HepG2 (cell line): Measurements from ENCODE around the gene NUDT8. TPM values are rescaled to one million over a fixed set of nuclear protein-coding genes. Genes with fewer than 3 reads are reported as not detected.

Source experiments
- ATAC-seq: fragments of 200-7000 bp; cut with Tn5 transposase; 3 replicates; pipeline ENCODE4 v1.9.1; 2020; ENCODE audit warnings: mild to moderate bottlenecking, moderate library complexity
- BruUV-seq: library from RNA; stranded (reverse); fragments of 400-500 nt; replicated peaks from 2 replicates; lab custom pipeline; 2021; lab: Mats Ljungman, UMichigan
- CTCF ChIA-PET: fragments of 300-600 bp; formaldehyde crosslinking; extraction: SDS; loops from one replicate; lab custom pipeline; 2021; ENCODE audit warnings: low total read pairs, inconsistent platforms, low intra/inter-chr PET ratio; lab: Yijun Ruan, JAX
- POLR2A ChIA-PET: fragments of 350-600 bp; sonication (Branson Sonifier 250); formaldehyde crosslinking; loops from one replicate; lab custom pipeline; 2020; ENCODE audit warnings: antibody characterized with exemption, inconsistent platforms; lab: Yijun Ruan, JAX
- DNase-seq: peaks from one replicate; pipeline ENCODE4 v3.0.0-alpha.2; 2015; ENCODE audit warnings: low spot score
- FAIRE-seq: peaks from 3 replicates; lab custom pipeline; 2011; peaks lifted over from hg19 to GRCh38; lab: Jason Lieb, UNC
- H2AFZ ChIP-seq: one replicate; pipeline ENCODE4 v1.6.1; 2011; ENCODE audit warnings: low read length, inconsistent platforms
- H3K27ac ChIP-seq: fragments of 300-600 bp; 3 replicates; pipeline ENCODE4 v1.8.0; 2011; ENCODE audit warnings: mixed run types, mild to moderate bottlenecking, mixed read lengths, low read length, inconsistent platforms; ENCODE audit not compliant: insufficient read depth; ENCODE audit errors: extremely low read length
- H3K27me3 ChIP-seq, 2 experiments: fragments of 200-600 bp in 1 of 2; 2 replicates in 1 of 2; 3 replicates in 1 of 2; pipeline versions ENCODE4 v1.6.0 to v1.8.0; 2011; ENCODE audit warnings: low read length in 2 of 2, mild to moderate bottlenecking in 2 of 2, moderate library complexity in 2 of 2, inconsistent platforms in 1 of 2; ENCODE audit not compliant: insufficient read depth in 2 of 2, control insufficient read depth in 1 of 2
- H3K36me3 ChIP-seq, 2 experiments: fragments of 200-600 bp in 1 of 2; replicated peaks in 1 of 2; 2 replicates in 1 of 2; 3 replicates in 1 of 2; pipeline versions ENCODE4 v1.5.1 to v1.8.0; 2011; ENCODE audit warnings: low read length in 2 of 2, inconsistent platforms in 1 of 2; ENCODE audit not compliant: insufficient read depth in 2 of 2, control insufficient read depth in 1 of 2
- H3K4me1 ChIP-seq: 2 replicates; pipeline ENCODE4 v1.5.1; 2012; ENCODE audit warnings: low read length, inconsistent platforms; ENCODE audit not compliant: insufficient read depth
- H3K4me2 ChIP-seq: 2 replicates; pipeline ENCODE4 v1.6.0; 2011; ENCODE audit warnings: low read depth, low read length, inconsistent platforms
- H3K4me3 ChIP-seq, 3 experiments: fragments of 200-600 bp in 1 of 3; sonication (generic), shearing (Covaris generic) in 1 of 3; replicated peaks in 1 of 3; 2 replicates each; pipeline ENCODE4 v1.5.1; 2011 to 2016; ENCODE audit warnings: low read length in 3 of 3, inconsistent platforms in 2 of 3, low read depth in 2 of 3, mild to moderate bottlenecking in 2 of 3, control low read depth in 1 of 3, mixed read lengths in 1 of 3; ENCODE audit not compliant: insufficient read depth in 1 of 3
- H3K79me2 ChIP-seq: one replicate; pipeline ENCODE4 v1.6.1; 2011; ENCODE audit warnings: low read length, inconsistent platforms; ENCODE audit not compliant: insufficient read depth
- H3K9ac ChIP-seq: 2 replicates; pipeline ENCODE4 v1.6.0; 2011; ENCODE audit warnings: mild to moderate bottlenecking, low read depth, low read length, inconsistent platforms; ENCODE audit not compliant: insufficient read depth
- H3K9me3 ChIP-seq: 2 replicates; pipeline ENCODE4 v1.5.1; 2012; ENCODE audit warnings: mild to moderate bottlenecking, low read length
- H4K20me1 ChIP-seq: 2 replicates; pipeline ENCODE4 v1.6.0; 2011; ENCODE audit warnings: inconsistent platforms, mild to moderate bottlenecking, low read length, moderate library complexity; ENCODE audit not compliant: insufficient read depth
- CHD4 ChIP-seq: fragments of 200-600 bp; sonication (generic); IDR thresholded peaks from 2 replicates; pipeline ENCODE4 v1.7.0; 2017; ENCODE audit warnings: mild to moderate bottlenecking, low read length, borderline replicate concordance
- FOXM1 ChIP-seq: sonication (generic); formaldehyde crosslinking; IDR thresholded peaks from 2 replicates; pipeline ENCODE4 v1.5.0; 2020; ENCODE audit warnings: missing genetic modification reagents
- IRX3 ChIP-seq: sonication (generic); formaldehyde crosslinking; IDR thresholded peaks from 2 replicates; pipeline ENCODE4 v1.8.1; 2023; ENCODE audit warnings: mild to moderate bottlenecking, low read depth, missing genetic modification reagents, borderline replicate concordance
- PLSCR1 ChIP-seq: sonication (generic); formaldehyde crosslinking; IDR thresholded peaks from 2 replicates; pipeline ENCODE4 v1.5.0; 2020; ENCODE audit warnings: missing genetic modification reagents, mild to moderate bottlenecking, borderline replicate concordance
- RXRA ChIP-seq: sonication (generic); formaldehyde crosslinking; IDR thresholded peaks from 2 replicates; pipeline ENCODE4 v1.5.1; 2020; ENCODE audit warnings: missing genetic modification reagents
- SP1 ChIP-seq, 2 experiments: fragments of 450-650 bp in 1 of 2; sonication (generic) in 1 of 2; formaldehyde crosslinking in 1 of 2; IDR thresholded peaks; 2 replicates each; pipeline versions ENCODE4 v1.4.0 to v1.6.1; 2016 to 2020; ENCODE audit warnings: missing genetic modification reagents in 1 of 2
- ZFY ChIP-seq: sonication (generic); formaldehyde crosslinking; IDR thresholded peaks from 2 replicates; pipeline ENCODE4 v1.4.0; 2020; ENCODE audit warnings: missing genetic modification reagents
- ZNF143 ChIP-seq: sonication (generic); formaldehyde crosslinking; IDR thresholded peaks from 2 replicates; pipeline ENCODE4 v1.4.0; 2020; ENCODE audit warnings: missing genetic modification reagents
- ZNF282 ChIP-seq: fragments of 450-650 bp; IDR thresholded peaks from 2 replicates; pipeline ENCODE4 v1.6.1; 2018; ENCODE audit not compliant: partially characterized antibody
- ZNF616 ChIP-seq: sonication (generic); formaldehyde crosslinking; IDR thresholded peaks from 2 replicates; pipeline ENCODE4 v1.5.0; 2020; ENCODE audit warnings: low read depth, mild to moderate bottlenecking, missing genetic modification reagents
- ZNF687 ChIP-seq: sonication (generic); formaldehyde crosslinking; IDR thresholded peaks from 2 replicates; pipeline ENCODE4 v1.5.1; 2020; ENCODE audit warnings: mild to moderate bottlenecking, missing genetic modification reagents, moderate library complexity
- ZNF770 ChIP-seq: sonication (generic); formaldehyde crosslinking; IDR thresholded peaks from 2 replicates; pipeline ENCODE4 v1.5.0; 2020; ENCODE audit warnings: mild to moderate bottlenecking, missing genetic modification reagents
- ZNF781 ChIP-seq: sonication (generic); formaldehyde crosslinking; IDR thresholded peaks from 2 replicates; pipeline ENCODE4 v1.5.1; 2020; ENCODE audit warnings: borderline replicate concordance, mild to moderate bottlenecking, missing genetic modification reagents; ENCODE audit errors: not compliant biosample characterization
- ZNF788 ChIP-seq: sonication (generic); formaldehyde crosslinking; IDR thresholded peaks from 2 replicates; pipeline ENCODE4 v1.5.0; 2020; ENCODE audit warnings: mild to moderate bottlenecking, missing genetic modification reagents, borderline replicate concordance
- WGBS: methylation state at CpG from one replicate; pipeline ENCODE4 v1.1.6; 2017; ENCODE audit warnings: low lambda C conversion rate; 5-methylcytosine and 5-hydroxymethylcytosine counted together
- in situ Hi-C: cut with HindIII; loops from 2 replicates; pipeline ENCODE4 v1.10.0; 2017; ENCODE audit warnings: low pct_unique_long_range_greater_than_20kb; ENCODE audit not compliant: extremely low pct_ligation_motif_present
- intact Hi-C: fragments of 100-400 bp; cut with micrococcal nuclease; formaldehyde crosslinking; loops from one replicate; pipeline ENCODE4 v1.10.0; 2022; ENCODE audit not compliant: unreplicated experiment
- polyA plus RNA-seq, 8 experiments: library from polyadenylated mRNA; depleted of rRNA in 3 of 8; stranded (reverse) in 7 of 8; unstranded in 1 of 8; fragments of >200 nt; fragmentation: Illumina TruSeq in 4 of 8; extraction: Trizol in 4 of 8; gene quantifications; 2 replicates each; pipeline versions ENCODE4 v1.2.1 to v1.2.3, GENCODE V29; 2011 to 2016; ENCODE audit warnings: low read depth in 4 of 8, missing spikeins in 1 of 8, mixed read lengths in 1 of 8; ENCODE audit not compliant: insufficient read depth in 1 of 8
- total RNA-seq, 5 experiments: library from RNA; depleted of rRNA; stranded (reverse); fragments of >200 nt; fragmentation: Illumina TruSeq; extraction: Trizol; gene quantifications; 2 replicates each; pipeline ENCODE4 v1.2.3, GENCODE V29; 2016; ENCODE audit warnings: low read depth in 1 of 5

NUDT8 gene
- total and polyA plus RNA-seq, 2 of the 13 experiments (the other 11 are each of a cell fraction or from before 2014, with no cell fraction given), result 6.7 to 25.8 TPM

GRCh38 chr11:67640021-67640757 lies 10.5 kb upstream of the NUDT8 start:
- peak; percentile 55 for DNase-seq
- no peak overlapping the region for H2AFZ ChIP-seq
- TF ChIP-seq ZFY, result peak; percentile 16; the same call in 1 of the 2 replicates
- TF ChIP-seq ZNF788 (CRISPR knock-in tag), result 0 out of 2 replicates have a peak, but pooled peaks have one; percentile 61
- TF ChIP-seq ZNF781 (CRISPR knock-in tag), result no peak
- peak; percentile 72; the same call in 1 of the 2 replicates for TF ChIP-seq IRX3 (CRISPR knock-in tag)
- peak; percentile 60; the same call in 1 of the 2 replicates for TF ChIP-seq ZNF616
- TF ChIP-seq ZNF770, result no peak
- TF ChIP-seq ZNF687 (CRISPR knock-in tag), result peak; percentile 86
- 0 out of 2 replicates have a peak, but pooled peaks have one; percentile 25 for TF ChIP-seq FOXM1 (CRISPR knock-in tag)
- TF ChIP-seq CHD4, result no peak
- no peak for TF ChIP-seq ZNF143
- TF ChIP-seq SP1 (IDR thresholded peaks at IDR 0.05), result no peak
- TF ChIP-seq SP1 (CRISPR knock-in tag; IDR thresholded peaks at IDR 0.05), result 0 out of 2 replicates have a peak, but pooled peaks have one; percentile 14
- TF ChIP-seq ZNF282, result no peak
- peak; percentile 48; the same call in 1 of the 2 replicates for TF ChIP-seq RXRA (CRISPR knock-in tag)
- no peak for TF ChIP-seq PLSCR1 (CRISPR knock-in tag)

More at GRCh38 chr11:67640021-67640757, 10.5 kb upstream of the NUDT8 start:
- Histone ChIP-seq H3K27ac (no peak overlapping the region), H3K79me2 (no peaks in the 10 kb centered on the region), H3K4me3 (no peak overlapping the region), H3K27me3 (peaks cover 0 to 9% of the 10 kb centered on the region in 2 experiments; a peak in 3 of 5 replicates), H3K9ac (no peak overlapping the region), H3K4me1 (peaks cover 17% of the 10 kb centered on the region), H3K4me2 (no peak overlapping the region), H3K36me3 (no peaks in the 10 kb centered on the region), H3K9me3 (no peaks in the 10 kb centered on the region), H4K20me1 (no peaks in the 10 kb centered on the region)
- WGBS, result 44% methylated on average over 11 of the region's 23 CpGs
- no TSS peak for BruUV-seq
- in situ Hi-C loops, result no loop called here
- ATAC-seq (peak; percentile 84), FAIRE-seq (no peak)
- ChIA-PET CTCF (interaction anchor here (3.5 kb wide), 1 partner anchor 19 kb away, joined by 12 read pairs; no protein-coding TSS in a partner anchor), POLR2A (interaction anchor here (2.4 kb wide), 1 partner anchor 10 kb away, joined by 9 read pairs; the partner anchor contains the start of gene NUDT8)
- intact Hi-C loops, result loop anchor here (2.0 kb wide), 1 partner anchor 19 kb away; no protein-coding TSS in a partner anchor
